HepG2 (cell line): ENCODE data around the gene PPP4R2. TPM values are rescaled to one million over a fixed set of nuclear protein-coding genes. Genes with fewer than 3 reads are reported as not detected.

Experiments
- CREM ChIP-seq, 2 experiments: sonication (generic) in 1 of 2; formaldehyde crosslinking in 1 of 2; IDR thresholded peaks; 2 replicates each; pipeline versions ENCODE4 v1.4.0 to v1.6.1; 2016 to 2020; ENCODE audit warnings: antibody characterized with exemption in 1 of 2, mild to moderate bottlenecking in 1 of 2, missing genetic modification reagents in 1 of 2
- DDIT3 ChIP-seq: sonication (generic); formaldehyde crosslinking; IDR thresholded peaks from 2 replicates; pipeline ENCODE4 v1.4.0; 2020; ENCODE audit warnings: mild to moderate bottlenecking, missing genetic modification reagents
- IRF2 ChIP-seq: IDR thresholded peaks from 2 replicates; pipeline ENCODE4 v1.6.1; 2018; ENCODE audit warnings: missing genetic modification reagents, missing compliant biosample characterization
- JUND ChIP-seq: sonication (generic); formaldehyde crosslinking; IDR thresholded peaks from 2 replicates; pipeline ENCODE4 v1.8.0; 2022; ENCODE audit warnings: mild to moderate bottlenecking, missing genetic modification reagents
- KDM3A ChIP-seq: IDR thresholded peaks from 2 replicates; pipeline ENCODE4 v1.6.1; 2018; ENCODE audit warnings: low read depth, missing compliant biosample characterization
- POGK ChIP-seq: sonication (generic); formaldehyde crosslinking; conservative IDR thresholded peaks from 2 replicates; pipeline ENCODE4 v1.8.0; 2022; ENCODE audit warnings: mild to moderate bottlenecking, moderate library complexity, missing genetic modification reagents
- PTBP1 ChIP-seq: fragments of 200-400 bp; formaldehyde crosslinking; IDR thresholded peaks from 2 replicates; pipeline ENCODE4 v1.6.1; 2018; ENCODE audit warnings: low read length, low read depth; ENCODE audit not compliant: poor library complexity, severe bottlenecking
- RCOR2 ChIP-seq: IDR thresholded peaks from 2 replicates; pipeline ENCODE4 v1.6.1; 2016; ENCODE audit warnings: missing biosample characterization, missing genetic modification reagents
- SPEN ChIP-seq: sonication (generic); formaldehyde crosslinking; IDR thresholded peaks from 2 replicates; pipeline ENCODE4 v1.5.1; 2020; ENCODE audit warnings: low read depth, mild to moderate bottlenecking, missing genetic modification reagents
- TGIF2 ChIP-seq: IDR thresholded peaks from 2 replicates; pipeline ENCODE4 v1.6.1; 2016; ENCODE audit warnings: control low read depth, missing compliant biosample characterization
- U2AF1 ChIP-seq: fragments of 200-400 bp; formaldehyde crosslinking; optimal IDR thresholded peaks from 2 replicates; pipeline ENCODE3; 2017; ENCODE audit warnings: mild to moderate bottlenecking, low read depth, low read length
- ZFP36L1 ChIP-seq: sonication (generic); formaldehyde crosslinking; IDR thresholded peaks from 2 replicates; pipeline ENCODE4 v1.8.0; 2022; ENCODE audit warnings: mild to moderate bottlenecking, missing genetic modification reagents, moderate library complexity
- ZNF138 ChIP-seq: sonication (generic); formaldehyde crosslinking; IDR thresholded peaks from 2 replicates; pipeline ENCODE4 v1.5.0; 2020; ENCODE audit warnings: mild to moderate bottlenecking, low read depth, missing genetic modification reagents
- ZNF335 ChIP-seq: sonication (generic); formaldehyde crosslinking; IDR thresholded peaks from 2 replicates; pipeline ENCODE4 v1.4.0; 2020; ENCODE audit warnings: missing genetic modification reagents
- ZNF407 ChIP-seq: sonication (generic); formaldehyde crosslinking; IDR thresholded peaks from one replicate; pipeline ENCODE4 v1.5.1; 2020; ENCODE audit warnings: mild to moderate bottlenecking, missing genetic modification reagents; ENCODE audit errors: not compliant biosample characterization
- ZNF441 ChIP-seq: sonication (generic); formaldehyde crosslinking; IDR thresholded peaks from 2 replicates; pipeline ENCODE4 v1.7.0; 2021; ENCODE audit warnings: missing genetic modification reagents, borderline replicate concordance
- ZNF501 ChIP-seq: sonication (generic); formaldehyde crosslinking; IDR thresholded peaks from 2 replicates; pipeline ENCODE4 v1.5.1; 2020; ENCODE audit warnings: mild to moderate bottlenecking, moderate library complexity, missing genetic modification reagents
- ZNF580 ChIP-seq: IDR thresholded peaks from 2 replicates; pipeline ENCODE4 v1.6.1; 2016; ENCODE audit warnings: low read depth, borderline replicate concordance
- polyA plus RNA-seq, 8 experiments: library from polyadenylated mRNA; depleted of rRNA in 3 of 8; stranded (reverse) in 7 of 8; unstranded in 1 of 8; fragments of >200 nt; fragmentation: Illumina TruSeq in 4 of 8; extraction: Trizol in 4 of 8; gene quantifications; 2 replicates each; pipeline versions ENCODE4 v1.2.1 to v1.2.3, GENCODE V29; 2011 to 2016; ENCODE audit warnings: low read depth in 4 of 8, missing spikeins in 1 of 8, mixed read lengths in 1 of 8; ENCODE audit not compliant: insufficient read depth in 1 of 8
- total RNA-seq, 5 experiments: library from RNA; depleted of rRNA; stranded (reverse); fragments of >200 nt; fragmentation: Illumina TruSeq; extraction: Trizol; gene quantifications; 2 replicates each; pipeline ENCODE4 v1.2.3, GENCODE V29; 2016; ENCODE audit warnings: low read depth in 1 of 5

PPP4R2 gene
- total and polyA plus RNA-seq, 2 of the 13 experiments (the other 11 are each of a cell fraction or from before 2014, with no cell fraction given), result 22.3 to 161 TPM

- TF ChIP-seq JUND (CRISPR knock-in tag), result no peak
- no peak for TF ChIP-seq ZNF138
- no peak for TF ChIP-seq TGIF2 (CRISPR knock-in tag)
- no peak for TF ChIP-seq PTBP1
- TF ChIP-seq POGK, result no peak; the same call in 1 of the 2 replicates
- no peak for TF ChIP-seq DDIT3
- TF ChIP-seq RCOR2 (CRISPR knock-in tag), result no peak
- no peak for TF ChIP-seq ZNF441
- peak; percentile 68; the same call in 1 of the 2 replicates for TF ChIP-seq ZNF580
- TF ChIP-seq CREM (IDR thresholded peaks at IDR 0.05), result no peak
- no peak for TF ChIP-seq CREM (CRISPR knock-in tag; IDR thresholded peaks at IDR 0.05)
- TF ChIP-seq U2AF1, result no peak
- TF ChIP-seq ZNF501 (CRISPR knock-in tag), result no peak; the same call in 1 of the 2 replicates
- TF ChIP-seq ZFP36L1 (CRISPR knock-in tag), result peak; percentile 87; the same call in 1 of the 2 replicates
- TF ChIP-seq KDM3A (CRISPR knock-in tag), result no peak
- no peak for TF ChIP-seq ZNF335 (CRISPR knock-in tag)
- peak; percentile 89 for TF ChIP-seq ZNF407 (CRISPR knock-in tag)
- TF ChIP-seq SPEN (CRISPR knock-in tag), result no peak
- no peak; the same call in 1 of the 2 replicates for TF ChIP-seq IRF2 (CRISPR knock-in tag)
These were observed at the start of gene PPP4R2 (continued) for GRCh38 chr3:72996473-72997333.
